Fibroblast of lung (primary cell): Measurements from ENCODE around the gene CA4.
"Not testable (repeated sequence)": the region's sequence is repeated elsewhere in the genome, so short reads cannot be mapped to it uniquely, and the experiment has no call there.

ENCODE experiments used
- EZH2 ChIP-seq: IDR thresholded peaks from 2 replicates; pipeline ENCODE4 v1.5.1; 2012; ENCODE audit warnings: low read length, control low read depth, mild to moderate bottlenecking; ENCODE audit errors: missing control alignments
- TF ChIP-seq, protein P1 (sequence below), 2 donors: IDR thresholded peaks in 1 of 2; conservative IDR thresholded peaks in 1 of 2; 1 replicate in 1 of 2; 2 replicates in 1 of 2; pipeline ENCODE4 v1.5.1; 2011 to 2012; ENCODE audit warnings: low read length in 2 of 2, control low read depth in 1 of 2, inconsistent platforms in 1 of 2, low read depth in 1 of 2, mild to moderate bottlenecking in 1 of 2

GRCh38 chr17:60102015-60102631 is 47.6 kb upstream of the CA4 start:
- TF ChIP-seq, protein P1, sequence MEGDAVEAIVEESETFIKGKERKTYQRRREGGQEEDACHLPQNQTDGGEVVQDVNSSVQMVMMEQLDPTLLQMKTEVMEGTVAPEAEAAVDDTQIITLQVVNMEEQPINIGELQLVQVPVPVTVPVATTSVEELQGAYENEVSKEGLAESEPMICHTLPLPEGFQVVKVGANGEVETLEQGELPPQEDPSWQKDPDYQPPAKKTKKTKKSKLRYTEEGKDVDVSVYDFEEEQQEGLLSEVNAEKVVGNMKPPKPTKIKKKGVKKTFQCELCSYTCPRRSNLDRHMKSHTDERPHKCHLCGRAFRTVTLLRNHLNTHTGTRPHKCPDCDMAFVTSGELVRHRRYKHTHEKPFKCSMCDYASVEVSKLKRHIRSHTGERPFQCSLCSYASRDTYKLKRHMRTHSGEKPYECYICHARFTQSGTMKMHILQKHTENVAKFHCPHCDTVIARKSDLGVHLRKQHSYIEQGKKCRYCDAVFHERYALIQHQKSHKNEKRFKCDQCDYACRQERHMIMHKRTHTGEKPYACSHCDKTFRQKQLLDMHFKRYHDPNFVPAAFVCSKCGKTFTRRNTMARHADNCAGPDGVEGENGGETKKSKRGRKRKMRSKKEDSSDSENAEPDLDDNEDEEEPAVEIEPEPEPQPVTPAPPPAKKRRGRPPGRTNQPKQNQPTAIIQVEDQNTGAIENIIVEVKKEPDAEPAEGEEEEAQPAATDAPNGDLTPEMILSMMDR (conservative IDR thresholded peaks at IDR 0.05 in 1 of 2, IDR thresholded peaks at IDR 0.05 in 1 of 2; ENCODE audit: low read depth in 1 of 2, low read length in 2 of 2), result not testable (repeated sequence)
- TF ChIP-seq EZH2, result not testable (repeated sequence)
